NB4 (cell line): ENCODE measurements around the gene TBX4.

Experiments
- DNase-seq: peaks from one replicate; pipeline ENCODE4 v3.0.0; 2010; ENCODE audit warnings: low read depth
- H3K4me3 ChIP-seq: one replicate; pipeline ENCODE4 v1.5.1; 2011; ENCODE audit warnings: mild to moderate bottlenecking, low read depth, low read length, moderate library complexity
- CTCF ChIP-seq: IDR thresholded peaks from one replicate; pipeline ENCODE4 v1.5.1; 2012; ENCODE audit warnings: low read depth, low read length
- MAX ChIP-seq: IDR thresholded peaks from 2 replicates; pipeline ENCODE4 v1.6.1; 2011; ENCODE audit warnings: low read depth, low read length
- MYC ChIP-seq: IDR thresholded peaks from 2 replicates; pipeline ENCODE4 v1.6.1; 2011; ENCODE audit warnings: low read depth, low read length
- POLR2A ChIP-seq: IDR thresholded peaks from 2 replicates; pipeline ENCODE4 v1.6.1; 2011; ENCODE audit warnings: mild to moderate bottlenecking; ENCODE audit not compliant: insufficient read length; ENCODE audit errors: extremely low read depth

Gene TBX4

GRCh38 chr17:61487161-61487988, 35.2 kb downstream of the TBX4 start:
- no peak overlapping the region for H3K4me3 ChIP-seq
- TF ChIP-seq MYC (no peak), MAX (no peak), POLR2A (no peak), CTCF (no peak)
- DNase-seq = no peak

GRCh38 chr17:61487989-61488595, 35.9 kb downstream of the TBX4 start:
- TF ChIP-seq MYC (no peak), CTCF (no peak), POLR2A (no peak), MAX (no peak)
- H3K4me3 ChIP-seq = no peak overlapping the region
- DNase-seq = no peak

GRCh38 chr17:61488878-61489718, 36.9 kb downstream of the TBX4 start:
- no peak for TF ChIP-seq POLR2A
- no peak for TF ChIP-seq MAX
- TF ChIP-seq MYC = no peak
- TF ChIP-seq CTCF = no peak
- no peak for DNase-seq
- H3K4me3 ChIP-seq = no peak overlapping the region

- no peak for DNase-seq
- no peak for TF ChIP-seq MAX
- TF ChIP-seq MYC = no peak
- no peak for TF ChIP-seq POLR2A
- no peak for TF ChIP-seq CTCF
- no peak overlapping the region for H3K4me3 ChIP-seq
Measured at GRCh38 chr17:61489719-61490490, 37.7 kb downstream of the TBX4 start.

- no peak overlapping the region for H3K4me3 ChIP-seq
- peak; percentile 17 for DNase-seq
- TF ChIP-seq CTCF (no peak), MYC (no peak), MAX (no peak), POLR2A (no peak)
Measured at GRCh38 chr17:61490540-61490975, 38.3 kb downstream of the TBX4 start.
